WTC11 (cell line): ENCODE results near the gene CCSER2. TPM values are rescaled to one million over a fixed set of nuclear protein-coding genes. Genes with fewer than 3 reads are reported as not detected.

Source experiments
- ATAC-seq: fragments of 200-7000 bp; cut with Tn5 transposase; 2 replicates; pipeline ENCODE4 v1.10.0; 2021; ENCODE audit warnings: mild to moderate bottlenecking, moderate library complexity
- CTCF ChIA-PET: fragments of 300-600 bp; sonication (Branson Sonifier 250); formaldehyde crosslinking; loops from one replicate; lab custom pipeline; 2021; ENCODE audit warnings: antibody characterized with exemption; lab: Charles Lee
- POLR2A ChIA-PET: fragments of 350-600 bp; sonication (Branson Sonifier 250); formaldehyde crosslinking; loops from one replicate; lab custom pipeline; 2021; ENCODE audit warnings: antibody characterized with exemption; lab: Charles Lee
- DNase-seq: peaks from one replicate; pipeline ENCODE4 v3.0.0; 2021; ENCODE audit warnings: low spot score
- H3K27ac Mint-ChIP-seq: 2 replicates; pipeline ENCODE4 v1.8.0; 2021; ENCODE audit warnings: mixed read lengths
- H3K27me3 Mint-ChIP-seq: 2 replicates; pipeline ENCODE4 v1.8.0; 2021; ENCODE audit warnings: low read depth, mild to moderate bottlenecking, moderate library complexity, mixed read lengths
- H3K36me3 Mint-ChIP-seq: 2 replicates; pipeline ENCODE4 v1.8.0; 2021; ENCODE audit warnings: mixed read lengths
- H3K4me1 Mint-ChIP-seq: 2 replicates; pipeline ENCODE4 v1.8.0; 2022; ENCODE audit warnings: mixed read lengths
- H3K4me3 Mint-ChIP-seq: 2 replicates; pipeline ENCODE4 v1.8.0; 2021; ENCODE audit warnings: mild to moderate bottlenecking, moderate library complexity, mixed read lengths
- H3K9me3 Mint-ChIP-seq: 2 replicates; pipeline ENCODE4 v1.8.0; 2021; ENCODE audit warnings: mixed read lengths
- AFF4 ChIP-seq: sonication (generic); formaldehyde crosslinking; IDR thresholded peaks from 2 replicates; pipeline ENCODE4 v1.8.1; 2023; ENCODE audit warnings: mild to moderate bottlenecking, missing genetic modification reagents, borderline replicate concordance
- AR ChIP-seq: fragments of 250-450 bp; sonication (Bioruptor Pico); IDR thresholded peaks from 2 replicates; pipeline ENCODE4 v1.9.0; 2021; ENCODE audit warnings: mild to moderate bottlenecking
- ATF3 ChIP-seq: sonication (generic); formaldehyde crosslinking; conservative IDR thresholded peaks from 2 replicates; pipeline ENCODE4 v1.8.1; 2022; ENCODE audit warnings: mild to moderate bottlenecking, missing genetic modification reagents
- CREM ChIP-seq: sonication (generic); formaldehyde crosslinking; IDR thresholded peaks from 2 replicates; pipeline ENCODE4 v1.8.1; 2022; ENCODE audit warnings: mild to moderate bottlenecking, missing genetic modification reagents, moderate library complexity
- E2F1 ChIP-seq: sonication (generic); formaldehyde crosslinking; IDR thresholded peaks from 2 replicates; pipeline ENCODE4 v1.8.0; 2022; ENCODE audit warnings: mild to moderate bottlenecking, missing genetic modification reagents
- GABPB1 ChIP-seq: sonication (generic); formaldehyde crosslinking; IDR thresholded peaks from 2 replicates; pipeline ENCODE4 v1.8.1; 2023; ENCODE audit warnings: mild to moderate bottlenecking, missing genetic modification reagents
- GTF2I ChIP-seq: fragments of 250-450 bp; sonication (Bioruptor Pico); conservative IDR thresholded peaks from 2 replicates; pipeline ENCODE4 v1.4.0; 2021; ENCODE audit warnings: mild to moderate bottlenecking
- MLX ChIP-seq: sonication (generic); formaldehyde crosslinking; IDR thresholded peaks from 2 replicates; pipeline ENCODE4 v1.8.1; 2023; ENCODE audit warnings: mild to moderate bottlenecking, missing genetic modification reagents, moderate library complexity
- NR2C2 ChIP-seq: sonication (generic); formaldehyde crosslinking; IDR thresholded peaks from 2 replicates; pipeline ENCODE4 v1.8.0; 2022; ENCODE audit warnings: mild to moderate bottlenecking, missing genetic modification reagents
- PREB ChIP-seq: sonication (generic); formaldehyde crosslinking; IDR thresholded peaks from 2 replicates; pipeline ENCODE4 v1.8.1; 2022; ENCODE audit warnings: mild to moderate bottlenecking, missing genetic modification reagents, moderate library complexity, borderline replicate concordance
- PRRX2 ChIP-seq: fragments of 250-450 bp; sonication (Bioruptor Pico); IDR thresholded peaks from 2 replicates; pipeline ENCODE4 v1.8.0; 2021; ENCODE audit warnings: mild to moderate bottlenecking
- RELA ChIP-seq: sonication (generic); formaldehyde crosslinking; IDR thresholded peaks from 2 replicates; pipeline ENCODE4 v1.8.1; 2022; ENCODE audit warnings: missing genetic modification reagents, mild to moderate bottlenecking, borderline replicate concordance
- SMAD4 ChIP-seq: sonication (generic); formaldehyde crosslinking; IDR thresholded peaks from 2 replicates; pipeline ENCODE4 v1.8.0; 2022; ENCODE audit warnings: mild to moderate bottlenecking, missing genetic modification reagents
- USF1 ChIP-seq: sonication (generic); formaldehyde crosslinking; IDR thresholded peaks from 2 replicates; pipeline ENCODE4 v1.8.0; 2022; ENCODE audit warnings: mild to moderate bottlenecking, missing genetic modification reagents
- ZBTB43 ChIP-seq: sonication (generic); formaldehyde crosslinking; IDR thresholded peaks from 2 replicates; pipeline ENCODE4 v1.8.1; 2023; ENCODE audit warnings: mild to moderate bottlenecking, missing genetic modification reagents
- ZNF121 ChIP-seq: sonication (generic); formaldehyde crosslinking; IDR thresholded peaks from 2 replicates; pipeline ENCODE4 v1.8.0; 2023; ENCODE audit warnings: missing genetic modification reagents
- ZNF219 ChIP-seq: sonication (generic); formaldehyde crosslinking; IDR thresholded peaks from 2 replicates; pipeline ENCODE4 v1.8.0; 2023; ENCODE audit warnings: missing genetic modification reagents, mild to moderate bottlenecking, borderline replicate concordance
- ZNF396 ChIP-seq: fragments of 250-450 bp; sonication (Bioruptor Pico); IDR thresholded peaks from 2 replicates; pipeline ENCODE4 v1.8.0; 2021; ENCODE audit warnings: mild to moderate bottlenecking, moderate library complexity, borderline replicate concordance
- ZNF416 ChIP-seq: fragments of 250-450 bp; sonication (Bioruptor Pico); IDR thresholded peaks from 2 replicates; pipeline ENCODE4 v1.9.0; 2021; ENCODE audit warnings: mild to moderate bottlenecking, inconsistent platforms
- total RNA-seq: library from RNA; stranded (reverse); gene quantifications from 3 replicates; pipeline ENCODE4 v1.2.3, GENCODE V29; 2021

The CCSER2 gene
- total RNA-seq, 1 experiment from 2014 or later = 30.6 TPM

- DNase-seq (no peak), ATAC-seq (no peak)
- peaks cover 16% of the 10 kb centered on the region for H3K9me3 Mint-ChIP-seq
- ChIA-PET POLR2A (no interaction called here), CTCF (no interaction called here)
- TF ChIP-seq ZNF121 (CRISPR knock-in tag) (peak; percentile 86; the same call in 1 of the 2 replicates), NR2C2 (no peak)
- H3K36me3 Mint-ChIP-seq = no peaks in the 10 kb centered on the region
- no peak overlapping the region for H3K4me3 Mint-ChIP-seq
- H3K27me3 Mint-ChIP-seq = peaks cover 3% of the 10 kb centered on the region; the same call in 1 of the 2 replicates
- H3K4me1 Mint-ChIP-seq = peaks cover 28% of the 10 kb centered on the region
- no peak overlapping the region for H3K27ac Mint-ChIP-seq
Measured at GRCh38 chr10:84312816-84313215, 15.6 kb upstream of the CCSER2 start.

- H3K27me3 Mint-ChIP-seq = peaks cover 3% of the 10 kb centered on the region; the same call in 1 of the 2 replicates
- no peak overlapping the region for H3K4me3 Mint-ChIP-seq
- POLR2A ChIA-PET = no interaction called here
- 0 out of 2 replicates have a peak overlapping the region, but pooled peaks have one; percentile 86 for H3K27ac Mint-ChIP-seq
- no peak for TF ChIP-seq AFF4 (CRISPR knock-in tag)
- TF ChIP-seq ZNF121 (CRISPR knock-in tag) = no peak
- TF ChIP-seq ZNF416 = no peak
- no peak for TF ChIP-seq CREM (CRISPR knock-in tag)
- TF ChIP-seq PREB (CRISPR knock-in tag) = no peak
- TF ChIP-seq MLX (CRISPR knock-in tag) = no peak
- TF ChIP-seq GABPB1 (CRISPR knock-in tag) = no peak
- TF ChIP-seq PRRX2 (CRISPR knock-in tag) = no peak
- TF ChIP-seq ZBTB43 (CRISPR knock-in tag) = no peak
- TF ChIP-seq ATF3 (CRISPR knock-in tag) = no peak
- peaks cover 20% of the 10 kb centered on the region for H3K4me1 Mint-ChIP-seq
- peaks cover 16% of the 10 kb centered on the region for H3K9me3 Mint-ChIP-seq
- ATAC-seq (no peak; the same call in 1 of the 2 replicates), DNase-seq (no peak)
- CTCF ChIA-PET = no interaction called here
- no peaks in the 10 kb centered on the region for H3K36me3 Mint-ChIP-seq
Measured at GRCh38 chr10:84314275-84314674, 14.1 kb upstream of the CCSER2 start.

GRCh38 chr10:84317174-84317573, 11.2 kb upstream of the CCSER2 start:
- CTCF ChIA-PET = interaction anchor here (1.1 to 1.4 kb wide), 2 partner anchors 36 to 50 kb away, joined by 6 read pairs; no protein-coding TSS in a partner anchor
- no peak for ATAC-seq
- TF ChIP-seq AR (CRISPR knock-in tag) = no peak
- TF ChIP-seq GTF2I (CRISPR knock-in tag) = no peak
- no peak for TF ChIP-seq E2F1 (CRISPR knock-in tag)
- no peak for TF ChIP-seq ZNF396 (CRISPR knock-in tag)
- no peak for TF ChIP-seq SMAD4
- TF ChIP-seq RELA = no peak
- TF ChIP-seq ZNF219 (CRISPR knock-in tag) = no peak
- no peak for TF ChIP-seq USF1 (CRISPR knock-in tag)

More at GRCh38 chr10:84317174-84317573, 11.2 kb upstream of the CCSER2 start:
- H3K27me3 Mint-ChIP-seq = peaks cover 3% of the 10 kb centered on the region; the same call in 1 of the 2 replicates
- no peak for DNase-seq
- H3K36me3 Mint-ChIP-seq = no peaks in the 10 kb centered on the region
- peaks cover 4% of the 10 kb centered on the region for H3K9me3 Mint-ChIP-seq
- peaks cover 15% of the 10 kb centered on the region for H3K4me1 Mint-ChIP-seq
- POLR2A ChIA-PET = no interaction called here
- no peak overlapping the region for H3K27ac Mint-ChIP-seq
- no peak overlapping the region for H3K4me3 Mint-ChIP-seq
